DND-41 (cell line): ENCODE measurements around the gene TRPM3.

ENCODE experiments used
- EZH2 ChIP-seq: IDR thresholded peaks from 3 replicates; pipeline ENCODE4 v1.6.1; 2012; ENCODE audit warnings: borderline replicate concordance, low read depth, mild to moderate bottlenecking, moderate library complexity, low read length, inconsistent platforms; ENCODE audit not compliant: severe bottlenecking
- TF ChIP-seq, protein P1 (sequence below): IDR thresholded peaks from 2 replicates; pipeline ENCODE4 v1.5.1; 2012; ENCODE audit warnings: borderline replicate concordance, low read length, moderate library complexity, mild to moderate bottlenecking; ENCODE audit not compliant: poor library complexity, severe bottlenecking; ENCODE audit errors: extremely low read depth

DNA sequence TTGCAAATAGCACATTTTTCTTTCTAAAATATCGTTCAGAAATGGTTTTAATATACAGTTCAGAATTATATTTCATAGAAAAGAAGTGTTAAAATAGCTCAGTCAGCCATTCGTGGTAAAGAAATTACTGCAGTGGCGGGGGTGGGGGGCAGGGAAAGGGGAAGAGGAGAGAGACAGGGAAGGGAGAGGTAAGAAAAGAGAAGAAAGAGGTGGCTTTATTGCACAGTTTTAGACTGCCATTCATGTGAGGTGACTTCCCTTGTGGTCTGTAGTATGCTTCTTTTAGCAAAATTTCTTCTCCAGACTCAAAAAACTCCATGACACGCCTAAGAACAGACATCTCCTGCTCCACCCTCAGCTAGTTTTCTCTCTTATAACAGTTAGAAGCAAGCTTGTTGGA is 259.6 kb downstream of the TRPM3 start:
- TF ChIP-seq, protein P1, sequence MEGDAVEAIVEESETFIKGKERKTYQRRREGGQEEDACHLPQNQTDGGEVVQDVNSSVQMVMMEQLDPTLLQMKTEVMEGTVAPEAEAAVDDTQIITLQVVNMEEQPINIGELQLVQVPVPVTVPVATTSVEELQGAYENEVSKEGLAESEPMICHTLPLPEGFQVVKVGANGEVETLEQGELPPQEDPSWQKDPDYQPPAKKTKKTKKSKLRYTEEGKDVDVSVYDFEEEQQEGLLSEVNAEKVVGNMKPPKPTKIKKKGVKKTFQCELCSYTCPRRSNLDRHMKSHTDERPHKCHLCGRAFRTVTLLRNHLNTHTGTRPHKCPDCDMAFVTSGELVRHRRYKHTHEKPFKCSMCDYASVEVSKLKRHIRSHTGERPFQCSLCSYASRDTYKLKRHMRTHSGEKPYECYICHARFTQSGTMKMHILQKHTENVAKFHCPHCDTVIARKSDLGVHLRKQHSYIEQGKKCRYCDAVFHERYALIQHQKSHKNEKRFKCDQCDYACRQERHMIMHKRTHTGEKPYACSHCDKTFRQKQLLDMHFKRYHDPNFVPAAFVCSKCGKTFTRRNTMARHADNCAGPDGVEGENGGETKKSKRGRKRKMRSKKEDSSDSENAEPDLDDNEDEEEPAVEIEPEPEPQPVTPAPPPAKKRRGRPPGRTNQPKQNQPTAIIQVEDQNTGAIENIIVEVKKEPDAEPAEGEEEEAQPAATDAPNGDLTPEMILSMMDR: no peak
- no peak for TF ChIP-seq EZH2
